ENCODE measurements around the gene ADAD2.

Gene ADAD2

GRCh38 chr16:84190731-84191388, at the start of gene ADAD2:
Gene ADAD2, plus strand, starts transcription at chr16:84191157. Its CDS starts 74 bp downstream, at chr16:84191231.
- DNase-seq, result no peak

DNA sequence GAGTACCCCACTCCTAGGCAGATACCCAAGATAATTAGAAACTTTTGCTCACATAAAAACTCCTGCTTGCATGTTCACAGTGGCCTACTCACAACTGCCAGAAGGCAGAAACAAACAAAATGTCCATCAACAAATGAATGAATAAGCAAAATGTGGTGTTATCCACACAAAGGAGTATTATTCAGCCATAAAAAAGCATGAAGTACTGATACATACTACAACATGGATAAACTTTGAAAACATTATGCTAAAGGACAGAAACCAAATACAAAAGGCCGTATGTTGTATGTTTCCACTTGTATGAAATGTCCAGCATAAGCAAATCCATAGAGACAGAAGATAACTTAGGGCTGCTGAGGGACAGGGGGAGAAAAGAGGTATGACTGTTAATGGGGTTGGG, 47.9 kb upstream of the ADAD2 start:
- no peak for DNase-seq

- DNase-seq, result peak; percentile 13 to 35
Measured at GRCh38 chr16:84143784-84144199, 47.2 kb upstream of the ADAD2 start.

DNA sequence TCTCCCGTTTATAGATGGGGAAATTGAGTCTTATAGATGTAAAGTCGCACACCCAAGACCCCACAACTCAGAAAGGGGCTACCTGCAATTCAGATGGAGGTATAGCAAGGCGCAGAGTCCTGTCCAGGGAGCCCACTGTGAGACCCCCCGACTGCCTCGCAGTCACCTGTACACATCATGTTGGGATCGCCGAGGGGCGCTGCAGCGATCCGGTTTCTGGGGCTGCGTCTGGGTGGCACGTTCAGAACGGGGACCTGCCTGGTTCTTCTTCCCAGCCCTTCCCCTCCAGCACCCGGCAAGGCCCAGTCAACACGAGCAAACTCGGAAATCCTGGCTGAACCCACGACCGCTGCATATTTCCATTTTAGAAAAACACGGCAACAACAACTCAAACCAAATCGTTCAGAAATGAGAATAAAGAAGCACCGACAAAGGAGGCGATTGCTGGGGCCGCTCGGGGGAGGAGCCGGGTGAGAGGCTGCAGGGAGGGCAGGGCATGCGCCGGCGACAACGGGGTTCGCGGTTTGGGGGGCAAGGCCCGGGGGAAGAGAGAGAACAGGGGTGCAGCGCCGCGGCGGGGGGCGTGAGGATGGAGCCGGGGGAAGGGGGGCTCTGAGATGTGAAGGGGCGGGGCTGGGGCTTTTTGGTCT, 46.6 kb upstream of the ADAD2 start:
- DNase-seq, result peak in 1 of 2 experiments; percentile 51

GRCh38 chr16:84144859-84145639, 45.9 kb upstream of the ADAD2 start, which contains the start of the genes DNAAF1 and HSDL1:
Gene DNAAF1, plus strand, starts transcription at chr16:84145308. Its CDS starts 133 bp downstream, at chr16:84145441.
Gene HSDL1, minus strand, starts transcription at chr16:84145177. Its CDS starts 13,856 bp downstream, at chr16:84131321.
- DNase-seq, result peak in 1 of 2 experiments; percentile 90

DNA sequence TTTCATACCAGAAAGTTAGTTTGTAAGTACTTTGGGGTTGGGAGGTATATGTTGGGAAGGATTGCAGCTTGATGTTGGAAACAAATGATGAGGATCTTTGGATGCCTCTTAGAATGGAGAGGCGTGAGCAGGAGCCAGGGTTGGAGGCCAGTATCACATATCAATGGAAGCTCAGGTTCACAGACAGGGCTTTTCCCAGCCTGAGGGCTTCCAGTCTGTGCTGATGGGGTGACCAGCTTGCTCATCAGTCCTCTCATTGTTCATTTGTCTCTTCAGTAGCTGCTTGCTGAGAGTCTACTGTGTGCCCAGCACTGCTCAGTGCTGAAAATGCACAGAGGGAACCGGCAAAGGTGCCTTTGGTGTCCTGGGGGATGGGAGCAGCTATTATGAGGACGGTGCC, 40.0 kb upstream of the ADAD2 start:
- no peak for DNase-seq

DNA sequence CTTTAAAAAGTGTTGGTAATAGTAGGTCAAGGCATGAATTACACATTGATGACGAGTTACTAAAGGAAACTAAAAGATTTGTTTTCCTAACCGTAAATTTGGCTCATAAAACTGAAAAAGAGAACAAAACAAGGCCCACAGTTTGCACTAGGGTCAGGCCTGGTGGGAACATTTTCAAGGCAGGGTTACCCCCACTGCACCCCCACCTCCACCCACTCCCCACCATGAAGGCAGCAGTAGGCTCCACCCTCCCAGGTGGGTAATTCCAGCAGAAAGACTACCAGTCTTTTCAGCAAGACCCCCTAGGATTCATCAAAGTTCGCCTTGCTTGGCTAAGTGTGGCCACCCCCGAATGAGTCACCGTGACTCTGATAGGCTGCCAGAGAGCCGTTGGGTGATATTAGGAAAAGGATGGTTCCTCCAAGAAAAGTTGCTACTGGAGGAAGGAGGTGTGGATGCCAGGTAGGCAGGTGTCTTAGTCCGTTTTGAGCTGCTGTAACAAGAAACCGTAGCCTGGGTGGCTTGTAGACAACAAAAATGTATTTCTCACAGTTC, 37.2 kb upstream of the ADAD2 start:
- no peak for DNase-seq

DNA sequence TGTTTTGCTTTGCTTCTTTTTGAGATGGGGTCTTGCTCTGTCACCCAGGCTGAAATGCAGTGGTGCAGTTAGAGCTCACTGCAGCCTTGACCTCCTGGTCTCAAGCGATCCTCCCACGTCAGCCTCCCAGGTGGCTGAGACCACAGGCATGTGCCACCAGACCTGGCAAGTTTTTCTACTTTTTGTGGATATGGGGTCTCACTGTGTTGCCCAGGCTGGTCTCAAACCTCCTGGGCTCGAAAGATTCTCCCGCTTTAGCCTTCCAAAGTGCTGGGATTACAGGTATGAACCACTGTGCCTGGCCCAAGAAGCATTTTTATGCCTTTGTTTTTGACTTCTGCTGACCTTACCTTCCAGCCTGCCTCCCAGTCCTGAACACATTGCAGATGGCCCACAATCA, 35.7 kb upstream of the ADAD2 start:
- no peak for DNase-seq

DNA sequence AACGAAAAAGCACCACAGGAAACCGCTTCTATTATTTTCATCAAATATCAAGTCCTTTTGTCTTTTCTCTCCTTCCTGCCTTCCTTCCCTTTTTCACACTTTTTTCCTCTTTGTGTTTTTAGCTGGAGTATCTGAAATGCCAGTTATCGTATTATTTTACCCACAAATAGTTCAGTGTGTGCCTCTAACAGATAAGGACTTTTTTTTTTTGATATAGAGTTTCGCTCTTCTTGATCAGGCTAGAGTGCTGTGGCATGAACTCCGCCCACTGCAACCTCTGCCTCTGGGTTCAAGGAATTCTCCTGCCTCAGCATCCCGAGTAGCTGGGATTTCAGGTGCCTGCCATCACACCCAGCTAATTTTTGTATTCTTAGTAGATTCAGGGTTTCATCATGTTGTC, 35.2 kb upstream of the ADAD2 start:
- no peak for DNase-seq

GRCh38 chr16:84156342-84156784, 34.6 kb upstream of the ADAD2 start:
- DNase-seq, result no peak

- no peak for DNase-seq
Measured at GRCh38 chr16:84159007-84159406, 31.9 kb upstream of the ADAD2 start.

GRCh38 chr16:84159800-84160199, 31.2 kb upstream of the ADAD2 start:
- no peak for DNase-seq

DNA sequence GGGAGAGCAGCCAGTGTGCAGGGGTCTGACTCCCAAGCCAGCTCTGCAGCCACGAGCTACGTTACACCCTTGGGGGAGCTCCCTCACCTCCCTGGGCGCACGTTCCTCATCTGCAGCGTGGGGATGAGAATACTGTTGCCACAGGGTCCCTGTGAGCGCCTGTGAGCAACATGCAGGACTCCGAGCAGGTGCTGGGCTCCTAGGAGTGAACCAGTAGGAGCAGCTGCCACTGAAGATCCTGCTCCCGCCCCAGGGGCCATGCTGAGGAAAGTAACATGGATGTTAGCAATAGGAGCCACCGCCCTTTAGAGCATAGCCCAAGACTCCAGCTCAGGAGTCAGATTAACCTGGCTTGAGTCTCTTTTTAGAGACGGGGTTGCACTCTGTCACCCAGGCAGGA, 29.9 kb upstream of the ADAD2 start:
- no peak for DNase-seq

GRCh38 chr16:84161801-84162200, 29.2 kb upstream of the ADAD2 start:
- no peak for DNase-seq

GRCh38 chr16:84165746-84166145, 25.2 kb upstream of the ADAD2 start:
- DNase-seq, result no peak

DNA sequence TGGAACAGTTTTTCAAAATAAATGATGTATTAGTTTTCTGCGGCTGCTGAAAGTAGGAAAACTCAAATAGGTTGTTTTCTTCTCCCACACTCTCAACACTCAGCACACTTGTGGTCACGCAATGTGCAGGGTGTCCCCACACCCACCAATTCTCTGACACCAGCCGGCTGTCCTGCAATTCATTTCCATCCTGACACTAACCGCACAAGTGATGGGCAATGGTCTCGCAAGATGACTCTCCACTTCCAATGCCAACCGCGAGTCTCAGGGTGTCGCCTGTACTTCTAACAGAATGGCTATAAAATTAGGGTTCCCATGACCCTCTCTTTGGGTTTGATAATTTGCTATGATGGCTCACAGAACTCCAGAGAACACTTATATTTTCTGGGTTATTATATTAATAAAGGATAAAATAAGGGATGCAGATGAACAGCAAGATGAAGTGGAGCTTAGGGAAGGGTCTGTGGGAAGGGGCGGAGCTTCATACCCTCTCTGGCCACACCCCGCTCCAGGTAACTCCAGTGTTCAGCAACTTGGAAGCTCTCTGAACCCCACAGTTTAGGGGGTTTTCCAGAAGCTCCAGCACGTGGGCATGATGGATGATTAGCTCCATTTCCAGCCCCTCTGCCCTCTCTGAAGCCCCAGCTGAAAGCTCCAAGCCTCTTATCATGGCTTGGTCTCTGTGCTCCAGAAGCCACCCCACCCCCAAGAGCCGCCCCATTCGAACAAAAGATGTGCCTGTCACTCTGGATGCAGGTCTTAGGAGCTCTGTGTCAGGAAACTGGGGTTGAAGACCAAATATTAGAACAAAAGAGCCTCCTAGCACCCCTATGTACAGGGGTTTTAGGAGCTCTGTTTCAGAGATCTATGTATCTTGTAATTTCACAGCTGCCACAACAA, 23.9 kb upstream of the ADAD2 start:
- no peak for DNase-seq

GRCh38 chr16:84169765-84170310, 21.1 kb upstream of the ADAD2 start:
- no peak for DNase-seq

GRCh38 chr16:84174396-84174795, 16.6 kb upstream of the ADAD2 start:
- DNase-seq, result no peak

GRCh38 chr16:84175350-84176081, 15.4 kb upstream of the ADAD2 start:
- DNase-seq, result peak; percentile 38 to 73

GRCh38 chr16:84176192-84177053, 14.5 kb upstream of the ADAD2 start:
- DNase-seq, result no peak
